Measurements from ENCODE around the gene GUCY1B1. TPM values are rescaled to one million over a fixed set of nuclear protein-coding genes. Genes with fewer than 3 reads are reported as not detected.

Gene GUCY1B1
- total and polyA plus RNA-seq, 12 donors, result 10.7 to 29.9 (median 17.1) TPM

GRCh38 chr4:155777971-155778735 lies 19.3 kb downstream of the GUCY1B1 start:
- ATAC-seq, result peak in 3 of 8 donors; percentile 46 to 54 (median 51)

GRCh38 chr4:155780775-155781174 lies 22.0 kb downstream of the GUCY1B1 start:
- no peak overlapping the region for H3K4me3 ChIP-seq
- ATAC-seq, result peak in 4 of 8 donors; percentile 37 to 85 (median 60)
- 33 to 41% methylated on average over 1 of the region's 1 CpG for WGBS, 2 donors
- intact Hi-C loops (cut with DNase I), result loop anchor here in 5 of 10 donors (5.0 to 10.0 kb wide), 5 partner anchors 103 to 376 kb away; partner anchors contain the start of gene GUCY1A1 (in 1 of the 5)
- peaks cover 0 to 50% (median 0%) of the 10 kb centered on the region in 9 donors for H3K36me3 ChIP-seq
- TF ChIP-seq, protein P1, sequence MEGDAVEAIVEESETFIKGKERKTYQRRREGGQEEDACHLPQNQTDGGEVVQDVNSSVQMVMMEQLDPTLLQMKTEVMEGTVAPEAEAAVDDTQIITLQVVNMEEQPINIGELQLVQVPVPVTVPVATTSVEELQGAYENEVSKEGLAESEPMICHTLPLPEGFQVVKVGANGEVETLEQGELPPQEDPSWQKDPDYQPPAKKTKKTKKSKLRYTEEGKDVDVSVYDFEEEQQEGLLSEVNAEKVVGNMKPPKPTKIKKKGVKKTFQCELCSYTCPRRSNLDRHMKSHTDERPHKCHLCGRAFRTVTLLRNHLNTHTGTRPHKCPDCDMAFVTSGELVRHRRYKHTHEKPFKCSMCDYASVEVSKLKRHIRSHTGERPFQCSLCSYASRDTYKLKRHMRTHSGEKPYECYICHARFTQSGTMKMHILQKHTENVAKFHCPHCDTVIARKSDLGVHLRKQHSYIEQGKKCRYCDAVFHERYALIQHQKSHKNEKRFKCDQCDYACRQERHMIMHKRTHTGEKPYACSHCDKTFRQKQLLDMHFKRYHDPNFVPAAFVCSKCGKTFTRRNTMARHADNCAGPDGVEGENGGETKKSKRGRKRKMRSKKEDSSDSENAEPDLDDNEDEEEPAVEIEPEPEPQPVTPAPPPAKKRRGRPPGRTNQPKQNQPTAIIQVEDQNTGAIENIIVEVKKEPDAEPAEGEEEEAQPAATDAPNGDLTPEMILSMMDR (IDR thresholded peaks at IDR 0.05), result no peak
- no peaks in the 10 kb centered on the region for H3K27me3 ChIP-seq
- peaks cover 0 to 53% (median 23%) of the 10 kb centered on the region in 9 donors for H3K4me1 ChIP-seq
- no peak for DNase-seq
- no peaks in the 10 kb centered on the region for H3K9me3 ChIP-seq
- H3K27ac ChIP-seq, result peak overlapping the region in 1 of 10 donors; percentile 34

More at GRCh38 chr4:155777971-155778735, 19.3 kb downstream of the GUCY1B1 start:
- Histone ChIP-seq H3K27ac (peak overlapping the region in 6 of 10 donors; percentile 8 to 52 (median 27)), H3K9me3 (no peaks in the 10 kb centered on the region), H3K36me3 (peaks cover 0 to 62% (median 6%) of the 10 kb centered on the region in 9 donors), H3K4me3 (no peak overlapping the region), H3K27me3 (no peaks in the 10 kb centered on the region), H3K4me1 (peaks cover 0 to 29% (median 16%) of the 10 kb centered on the region in 9 donors)
- intact Hi-C loops (cut with DNase I), result loop anchor here in 2 of 10 donors (10.0 kb wide), 2 partner anchors 83 to 113 kb away; partner anchors contain the start of gene GUCY1A1 (in 1 of the 2)
- TF ChIP-seq, protein P1 (IDR thresholded peaks at IDR 0.05), result no peak
- WGBS, 2 donors, result 40 to 42% methylated on average over 3 of the region's 3 CpGs
- no peak for DNase-seq

GRCh38 chr4:155781249-155781831 lies 22.5 kb downstream of the GUCY1B1 start:
- no peak overlapping the region for H3K27ac ChIP-seq
- TF ChIP-seq, protein P1 (IDR thresholded peaks at IDR 0.05), result no peak
- ATAC-seq (no peak), DNase-seq (no peak)
- intact Hi-C loops (cut with DNase I), result loop anchor here in 5 of 10 donors (5.0 to 10.0 kb wide), 5 partner anchors 104 to 377 kb away; partner anchors contain the start of gene GUCY1A1 (in 1 of the 5)
- WGBS, 2 donors, result 87 to 88% methylated on average over 4 of the region's 4 CpGs
- H3K4me3 ChIP-seq, result no peak overlapping the region
- no peaks in the 10 kb centered on the region for H3K9me3 ChIP-seq
- H3K4me1 ChIP-seq, result peaks cover 0 to 54% (median 23%) of the 10 kb centered on the region in 9 donors
- no peaks in the 10 kb centered on the region for H3K27me3 ChIP-seq
- H3K36me3 ChIP-seq, result peaks cover 0 to 45% (median 0%) of the 10 kb centered on the region in 9 donors

DNA sequence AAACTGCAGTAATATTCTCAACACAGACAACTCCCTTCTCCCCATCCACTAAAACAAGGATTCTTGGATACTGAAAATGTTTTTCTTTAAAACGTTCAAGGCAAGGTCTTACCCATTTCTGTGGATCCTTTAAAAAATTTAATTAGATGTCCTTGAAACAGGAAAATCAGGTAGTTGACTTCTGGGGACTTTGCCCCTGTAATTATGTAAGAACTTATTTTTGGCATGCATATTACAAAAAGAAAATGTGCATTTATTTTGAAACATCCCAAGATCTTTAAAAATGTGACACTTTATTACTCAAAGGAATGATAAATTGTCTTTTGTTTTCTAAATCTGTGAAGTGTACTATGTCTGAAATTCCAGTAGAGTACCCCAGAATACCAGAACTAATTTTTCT lies 25.8 kb downstream of the GUCY1B1 start:
- 63 to 66% methylated on average over 1 of the region's 1 CpG for WGBS, 2 donors

More for the DNA sequence above, 25.8 kb downstream of the GUCY1B1 start:
- TF ChIP-seq, protein P1 (IDR thresholded peaks at IDR 0.05), result no peak
- ATAC-seq (no peak), DNase-seq (no peak)
- H3K4me1 ChIP-seq, result peaks cover 0 to 52% (median 15%) of the 10 kb centered on the region in 9 donors
- peaks cover 0 to 32% (median under 1%) of the 10 kb centered on the region in 9 donors for H3K36me3 ChIP-seq
- peak overlapping the region in 1 of 10 donors; percentile 0 for H3K27ac ChIP-seq
- no peak overlapping the region for H3K4me3 ChIP-seq
- no peaks in the 10 kb centered on the region for H3K27me3 ChIP-seq
- H3K9me3 ChIP-seq, result no peaks in the 10 kb centered on the region
- intact Hi-C loops (cut with DNase I), result loop anchor here (2.0 to 10.0 kb wide), 10 partner anchors 107 to 382 kb away; partner anchors contain the start of gene GUCY1A1 (in 1 of the 10)
